ENCODE results near the gene LRPPRC.
"Not testable (repeated sequence)": the region's sequence is repeated elsewhere in the genome, so short reads cannot be mapped to it uniquely, and the experiment has no call there.

LRPPRC gene

DNA sequence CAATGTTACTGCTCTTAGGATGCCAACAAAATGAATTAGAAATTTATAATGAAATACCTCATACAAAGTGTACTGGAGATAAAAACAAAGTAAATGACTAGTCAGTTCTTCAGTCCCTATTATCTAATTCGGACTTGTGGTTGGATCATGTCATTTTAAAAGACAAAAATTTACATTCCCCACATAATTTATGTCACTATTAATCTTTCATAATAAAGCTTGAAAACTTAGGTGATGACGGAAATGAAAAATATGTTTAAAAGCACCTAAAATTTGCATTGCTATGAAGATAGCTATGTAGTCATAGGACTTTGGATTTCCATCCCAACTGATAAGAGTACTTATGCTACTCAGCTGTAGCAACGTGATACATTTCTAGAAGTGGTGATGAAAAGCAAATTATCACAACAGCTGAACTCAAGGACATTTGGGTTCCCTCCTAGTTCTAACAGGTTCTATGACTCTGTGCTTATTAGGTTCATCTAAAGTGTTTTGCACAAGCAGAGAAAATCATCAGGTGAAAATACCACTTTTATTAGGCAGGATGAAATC lies 58.4 kb downstream of the LRPPRC start:
- Histone ChIP-seq H3K36me3 (ENCODE audit: control insufficient read depth, insufficient read depth, low read length) (peaks cover 3% of the 10 kb centered on the region), H3K27me3 (ENCODE audit: control insufficient read depth, insufficient read depth, low read length) (no peaks in the 10 kb centered on the region), H3K27ac (ENCODE audit: low read depth, low read length) (no peak overlapping the region)

DNA sequence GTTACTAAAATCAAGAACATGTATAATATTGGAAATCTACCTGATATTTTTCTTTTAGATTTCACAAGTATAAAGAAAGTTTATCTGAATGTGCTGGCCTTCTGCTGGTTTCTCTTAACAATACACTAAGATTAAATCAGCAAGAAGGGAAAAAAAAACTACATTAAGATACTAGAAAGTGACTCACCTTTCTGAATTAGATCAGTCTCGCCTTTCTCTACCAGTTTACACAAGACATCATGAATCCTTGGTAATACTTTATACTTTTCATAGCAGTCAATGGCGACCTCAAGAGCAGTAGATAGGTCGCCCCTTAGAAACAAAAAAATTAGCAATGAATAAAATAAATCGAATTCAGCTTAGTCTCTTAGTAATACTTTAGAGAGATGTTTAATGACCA lies 61.2 kb downstream of the LRPPRC start:
- Histone ChIP-seq H3K4me3 (ENCODE audit: low read length) (no peak overlapping the region), H3K4me1 (ENCODE audit: control insufficient read depth, insufficient read depth, low read length) (no peaks in the 10 kb centered on the region), H3K27ac (ENCODE audit: low read depth, low read length) (no peak overlapping the region), H3K27me3 (ENCODE audit: control insufficient read depth, insufficient read depth, low read length) (no peaks in the 10 kb centered on the region), H3K9ac (ENCODE audit: low read length) (no peak overlapping the region), H3K36me3 (ENCODE audit: control insufficient read depth, insufficient read depth, low read length) (peaks cover 3% of the 10 kb centered on the region)

More for the DNA sequence above, 58.4 kb downstream of the LRPPRC start:
- no peak overlapping the region for H3K4me3 ChIP-seq (ENCODE audit: low read length)
- H3K9ac ChIP-seq (ENCODE audit: low read length) = no peak overlapping the region
- no peaks in the 10 kb centered on the region for H3K4me1 ChIP-seq (ENCODE audit: control insufficient read depth, insufficient read depth, low read length)

DNA sequence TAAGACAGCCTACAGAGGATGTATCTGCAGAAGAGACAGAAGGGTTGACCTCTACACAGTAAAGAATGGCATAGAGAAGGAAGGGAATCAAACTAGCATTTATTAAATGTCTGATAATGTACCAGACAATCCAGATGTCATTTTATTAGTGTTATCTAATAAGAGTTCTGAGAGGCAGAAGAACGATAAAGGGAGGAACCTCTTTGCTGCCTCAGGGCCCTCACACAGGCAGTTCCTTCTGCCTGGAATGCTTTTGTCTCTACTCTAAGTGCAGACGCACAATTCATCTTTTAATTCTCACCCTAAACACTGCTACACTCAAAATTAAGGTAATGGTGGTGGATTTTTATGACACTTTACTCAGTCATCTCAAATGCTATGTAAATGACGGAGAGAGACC lies 64.5 kb downstream of the LRPPRC start:
- Histone ChIP-seq H3K36me3 (ENCODE audit: control insufficient read depth, insufficient read depth, low read length) (peaks cover 3% of the 10 kb centered on the region), H3K4me1 (ENCODE audit: control insufficient read depth, insufficient read depth, low read length) (no peaks in the 10 kb centered on the region), H3K9ac (ENCODE audit: low read length) (no peak overlapping the region), H3K4me3 (ENCODE audit: low read length) (no peak overlapping the region), H3K27me3 (ENCODE audit: control insufficient read depth, insufficient read depth, low read length) (no peaks in the 10 kb centered on the region), H3K27ac (ENCODE audit: low read depth, low read length) (no peak overlapping the region)

DNA sequence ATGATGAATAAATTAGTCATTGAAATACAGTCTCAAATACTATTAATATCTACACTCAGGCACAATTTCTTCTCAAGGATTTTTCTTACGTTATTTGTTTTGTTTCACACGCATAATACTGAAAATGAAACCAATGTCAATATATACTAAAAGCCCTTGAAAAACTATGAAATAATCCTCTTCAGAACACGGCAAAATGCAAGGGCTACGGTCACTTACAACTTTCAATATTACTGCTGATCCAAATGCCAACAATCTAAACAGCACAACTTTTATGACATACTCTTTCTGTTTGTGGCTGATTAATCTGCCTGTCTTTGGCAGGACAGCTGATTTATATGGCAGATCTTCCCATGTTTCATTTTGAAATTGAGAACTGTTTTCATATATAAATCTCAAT lies 68.3 kb downstream of the LRPPRC start:
- Histone ChIP-seq H3K4me1 (ENCODE audit: control insufficient read depth, insufficient read depth, low read length) (no peaks in the 10 kb centered on the region), H3K27ac (ENCODE audit: low read depth, low read length) (no peak overlapping the region), H3K4me3 (ENCODE audit: low read length) (no peak overlapping the region), H3K9ac (ENCODE audit: low read length) (no peak overlapping the region), H3K27me3 (ENCODE audit: control insufficient read depth, insufficient read depth, low read length) (no peaks in the 10 kb centered on the region), H3K36me3 (ENCODE audit: control insufficient read depth, insufficient read depth, low read length) (peaks cover 3% of the 10 kb centered on the region)

DNA sequence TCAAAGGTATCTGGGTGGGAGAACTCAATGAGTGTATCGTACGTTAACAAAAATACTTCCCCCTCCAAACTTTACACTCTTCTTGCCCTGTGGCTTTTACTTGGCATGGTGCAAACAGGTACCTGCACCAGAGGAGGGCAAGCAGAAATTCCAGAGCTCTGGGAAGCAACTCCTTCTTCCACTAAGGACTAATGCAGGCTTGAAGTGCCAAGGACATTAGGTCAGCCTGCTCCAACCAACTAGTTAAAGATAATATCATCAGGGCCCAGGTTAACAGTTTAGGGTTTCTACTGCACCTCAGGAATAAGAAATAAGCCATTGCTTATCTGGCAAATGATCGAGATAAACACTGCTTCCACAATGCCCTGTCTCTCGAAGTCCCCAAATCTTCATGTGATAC lies 70.4 kb downstream of the LRPPRC start:
- no peak overlapping the region for H3K4me3 ChIP-seq (ENCODE audit: low read length)
- H3K27ac ChIP-seq (ENCODE audit: low read depth, low read length) = no peak overlapping the region
- H3K4me1 ChIP-seq (ENCODE audit: control insufficient read depth, insufficient read depth, low read length) = no peaks in the 10 kb centered on the region
- peaks cover 3% of the 10 kb centered on the region for H3K36me3 ChIP-seq (ENCODE audit: control insufficient read depth, insufficient read depth, low read length)
- no peak overlapping the region for H3K9ac ChIP-seq (ENCODE audit: low read length)
- no peaks in the 10 kb centered on the region for H3K27me3 ChIP-seq (ENCODE audit: control insufficient read depth, insufficient read depth, low read length)

DNA sequence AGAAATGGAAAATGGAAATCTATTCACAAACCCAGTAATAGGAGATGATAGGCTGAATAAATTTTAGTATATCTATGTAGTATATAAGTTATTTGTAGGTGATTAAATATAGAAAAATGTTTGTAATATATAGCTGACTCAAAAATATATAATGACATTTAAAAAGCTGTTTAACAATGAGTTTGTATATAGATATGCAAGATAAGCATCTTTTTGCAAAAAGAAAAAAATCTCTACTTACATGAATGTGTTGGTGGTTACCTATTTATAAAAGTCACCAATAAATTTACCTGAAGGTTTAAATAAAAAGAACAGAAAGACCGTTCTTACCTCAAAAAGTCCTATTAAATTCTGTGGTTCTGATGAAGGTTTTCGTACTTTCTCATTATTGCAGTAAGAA lies 71.3 kb downstream of the LRPPRC start:
- Histone ChIP-seq H3K4me1 (ENCODE audit: control insufficient read depth, insufficient read depth, low read length) (no peaks in the 10 kb centered on the region), H3K27ac (ENCODE audit: low read depth, low read length) (no peak overlapping the region), H3K36me3 (ENCODE audit: control insufficient read depth, insufficient read depth, low read length) (peaks cover 3% of the 10 kb centered on the region), H3K4me3 (ENCODE audit: low read length) (no peak overlapping the region), H3K27me3 (ENCODE audit: control insufficient read depth, insufficient read depth, low read length) (no peaks in the 10 kb centered on the region), H3K9ac (ENCODE audit: low read length) (no peak overlapping the region)

DNA sequence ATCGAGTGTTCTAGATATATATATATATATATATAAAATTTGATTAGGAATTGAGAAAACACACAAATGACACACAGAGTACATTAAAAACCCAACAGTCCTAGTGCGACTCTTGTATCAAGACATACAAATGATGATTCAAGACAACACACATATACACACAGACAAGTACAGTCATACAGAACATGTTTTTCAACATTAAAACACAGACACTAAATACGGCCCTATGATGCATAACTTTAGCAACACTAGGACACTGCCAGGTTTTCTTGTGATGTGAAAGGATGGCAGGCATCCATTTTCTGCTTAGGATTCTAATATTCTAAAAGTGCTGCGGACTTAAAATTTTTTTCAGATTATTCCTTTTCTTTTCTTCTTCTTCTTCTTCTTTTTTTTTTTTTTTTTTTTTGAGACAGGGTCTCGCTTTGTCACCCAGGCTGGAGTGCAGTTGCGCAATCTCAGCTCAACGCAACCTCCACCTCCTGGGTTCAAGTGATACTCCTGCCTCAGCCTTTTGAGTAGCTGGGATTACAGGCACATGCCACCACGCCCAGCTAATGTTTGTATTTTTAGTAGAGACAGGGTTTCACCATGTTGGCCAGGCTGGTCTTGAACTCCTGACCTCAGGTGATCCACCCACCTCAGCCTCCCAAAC lies 84.5 kb downstream of the LRPPRC start:
- not testable (repeated sequence) for H3K36me3 ChIP-seq (ENCODE audit: control insufficient read depth, insufficient read depth, low read length); H3K4me3 ChIP-seq (ENCODE audit: low read length); H3K27me3 ChIP-seq (ENCODE audit: control insufficient read depth, insufficient read depth, low read length); H3K27ac ChIP-seq (ENCODE audit: low read depth, low read length); H3K9ac ChIP-seq (ENCODE audit: low read length); H3K4me1 ChIP-seq (ENCODE audit: control insufficient read depth, insufficient read depth, low read length)

DNA sequence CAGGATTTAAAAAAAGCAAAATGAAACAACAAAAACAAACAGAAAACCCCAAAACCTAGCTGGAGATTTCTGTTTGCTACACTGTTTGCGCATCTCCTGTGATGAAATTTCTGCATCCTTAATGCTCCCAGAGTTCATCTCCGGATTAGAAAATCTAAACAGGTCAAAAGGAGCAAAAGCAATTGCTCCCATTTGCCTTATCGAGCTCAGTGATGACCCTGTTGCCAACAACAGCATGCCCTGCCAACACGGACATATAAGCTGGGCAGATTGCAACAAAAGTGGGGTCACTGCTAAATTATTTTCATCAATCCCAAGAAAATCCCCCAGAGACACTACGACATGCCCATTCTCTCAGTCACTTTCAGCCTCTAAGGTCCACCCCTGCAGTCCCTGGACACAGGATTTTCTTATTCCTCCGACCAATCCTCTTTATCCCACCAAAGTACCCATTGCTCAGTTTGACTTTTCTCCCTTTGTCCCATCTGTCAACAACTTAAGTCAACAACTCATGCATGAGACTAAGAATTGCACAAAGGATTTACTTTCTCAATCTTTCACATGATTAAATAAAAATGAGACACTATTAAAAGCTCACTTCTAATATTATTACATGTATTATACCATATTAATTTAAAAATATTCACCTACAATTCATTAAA lies 89.2 kb downstream of the LRPPRC start:
- H3K36me3 ChIP-seq (ENCODE audit: control insufficient read depth, insufficient read depth, low read length) = peaks cover 9% of the 10 kb centered on the region
- H3K4me1 ChIP-seq (ENCODE audit: control insufficient read depth, insufficient read depth, low read length) = no peaks in the 10 kb centered on the region
- no peaks in the 10 kb centered on the region for H3K27me3 ChIP-seq (ENCODE audit: control insufficient read depth, insufficient read depth, low read length)
- H3K4me3 ChIP-seq (ENCODE audit: low read length) = no peak overlapping the region
- no peak overlapping the region for H3K9ac ChIP-seq (ENCODE audit: low read length)
- no peak overlapping the region for H3K27ac ChIP-seq (ENCODE audit: low read depth, low read length)

DNA sequence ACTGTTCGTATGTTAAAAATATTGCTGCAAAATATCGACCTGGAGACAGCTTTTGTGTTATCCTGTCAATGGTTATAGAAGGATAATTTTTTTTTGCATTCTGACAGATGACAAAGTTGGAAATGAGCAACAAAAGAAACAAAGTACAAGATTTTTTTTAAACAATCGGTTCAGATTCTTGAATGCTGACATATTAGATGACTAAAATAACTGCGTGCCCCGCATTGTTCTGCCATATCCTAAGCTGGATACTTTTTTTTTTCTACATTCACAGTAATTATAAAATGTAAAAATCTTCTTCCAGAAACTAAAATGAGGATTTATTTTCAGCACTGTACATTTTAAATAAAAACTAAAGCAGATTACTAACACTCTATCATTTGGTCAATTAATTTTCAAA lies 89.9 kb downstream of the LRPPRC start:
- Histone ChIP-seq H3K36me3 (ENCODE audit: control insufficient read depth, insufficient read depth, low read length) (peaks cover 9% of the 10 kb centered on the region), H3K9ac (ENCODE audit: low read length) (no peak overlapping the region), H3K4me1 (ENCODE audit: control insufficient read depth, insufficient read depth, low read length) (no peaks in the 10 kb centered on the region), H3K27ac (ENCODE audit: low read depth, low read length) (no peak overlapping the region), H3K4me3 (ENCODE audit: low read length) (no peak overlapping the region), H3K27me3 (ENCODE audit: control insufficient read depth, insufficient read depth, low read length) (no peaks in the 10 kb centered on the region)

DNA sequence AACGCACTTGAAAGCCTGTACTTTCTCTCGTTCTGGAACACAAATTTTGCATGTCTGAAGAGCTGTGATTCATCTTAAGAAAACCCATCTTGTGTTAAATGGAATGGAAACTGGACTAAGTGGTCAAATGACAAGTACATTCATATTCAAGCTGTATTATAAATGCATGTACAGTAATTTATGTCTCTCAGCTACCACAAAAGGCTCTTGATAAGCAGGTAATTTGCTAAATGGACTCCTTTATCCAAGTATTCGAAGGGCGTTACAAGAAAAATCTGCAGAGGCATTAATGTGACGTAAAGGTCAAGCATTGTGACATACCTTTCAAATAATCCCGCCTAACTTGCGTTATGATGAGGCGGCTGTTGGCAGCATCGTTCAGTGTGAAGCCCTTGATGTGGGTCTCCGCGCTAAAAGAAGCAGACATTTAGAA lies 90.4 kb downstream of the LRPPRC start:
- no peaks in the 10 kb centered on the region for H3K4me1 ChIP-seq (ENCODE audit: control insufficient read depth, insufficient read depth, low read length)
- H3K9ac ChIP-seq (ENCODE audit: low read length) = no peak overlapping the region
- no peak overlapping the region for H3K27ac ChIP-seq (ENCODE audit: low read depth, low read length)
- peaks cover 9% of the 10 kb centered on the region for H3K36me3 ChIP-seq (ENCODE audit: control insufficient read depth, insufficient read depth, low read length)
- H3K27me3 ChIP-seq (ENCODE audit: control insufficient read depth, insufficient read depth, low read length) = no peaks in the 10 kb centered on the region
- H3K4me3 ChIP-seq (ENCODE audit: low read length) = no peak overlapping the region

DNA sequence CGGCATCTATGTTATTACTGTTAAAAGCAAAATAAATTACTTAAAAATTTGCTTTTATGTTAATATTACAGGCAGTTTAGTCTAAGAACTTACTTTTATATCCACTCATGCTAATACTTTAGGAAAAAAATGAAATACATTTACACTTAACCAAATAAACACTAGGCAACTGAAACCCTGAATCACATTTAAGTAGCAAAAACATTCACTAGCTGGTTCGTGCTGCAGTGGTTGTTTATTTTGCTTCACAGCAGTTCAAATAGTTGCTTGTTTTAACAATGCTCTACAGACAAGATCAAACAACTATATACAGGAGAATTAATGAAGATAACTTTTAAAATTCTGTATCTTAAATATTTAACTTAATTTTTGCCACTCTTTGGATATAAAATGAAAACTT lies 96.2 kb downstream of the LRPPRC start:
- Histone ChIP-seq H3K4me3 (ENCODE audit: low read length) (no peak overlapping the region), H3K9ac (ENCODE audit: low read length) (no peak overlapping the region), H3K36me3 (ENCODE audit: control insufficient read depth, insufficient read depth, low read length) (peaks cover 10% of the 10 kb centered on the region), H3K4me1 (ENCODE audit: control insufficient read depth, insufficient read depth, low read length) (no peaks in the 10 kb centered on the region), H3K27me3 (ENCODE audit: control insufficient read depth, insufficient read depth, low read length) (no peaks in the 10 kb centered on the region), H3K27ac (ENCODE audit: low read depth, low read length) (no peak overlapping the region)

DNA sequence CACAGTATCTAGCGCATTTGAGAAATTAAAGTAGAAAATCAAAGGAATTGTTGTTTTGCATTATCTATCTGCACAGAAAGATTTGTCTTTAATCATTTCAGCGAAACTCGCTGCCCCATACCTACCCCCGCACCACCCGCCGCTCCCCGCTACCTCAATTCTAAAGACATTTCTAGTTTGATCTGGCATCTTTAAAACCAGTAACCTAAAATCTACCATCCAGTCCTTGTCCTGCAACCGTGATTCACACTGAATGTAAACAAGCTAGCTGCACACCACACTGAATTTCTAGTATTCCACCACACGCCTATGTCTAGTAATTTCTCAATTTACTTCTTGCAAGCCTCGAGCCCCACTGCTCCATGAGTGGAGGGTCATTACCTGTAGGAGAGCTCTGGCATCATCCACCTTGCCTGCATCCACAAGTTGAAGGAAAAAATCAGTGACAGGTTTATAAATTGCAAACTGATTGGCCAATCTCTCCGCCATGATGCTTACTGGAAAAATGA lies 96.9 kb downstream of the LRPPRC start:
- H3K4me3 ChIP-seq (ENCODE audit: low read length) = no peak overlapping the region
- H3K27me3 ChIP-seq (ENCODE audit: control insufficient read depth, insufficient read depth, low read length) = no peaks in the 10 kb centered on the region
- no peak overlapping the region for H3K9ac ChIP-seq (ENCODE audit: low read length)
- peaks cover 6% of the 10 kb centered on the region for H3K36me3 ChIP-seq (ENCODE audit: control insufficient read depth, insufficient read depth, low read length)
- H3K4me1 ChIP-seq (ENCODE audit: control insufficient read depth, insufficient read depth, low read length) = no peaks in the 10 kb centered on the region
- H3K27ac ChIP-seq (ENCODE audit: low read depth, low read length) = no peak overlapping the region
